ENCODE results near the gene ACOX3.

ACOX3 gene

GRCh38 chr4:8370835-8371595 lies 69.5 kb downstream of the ACOX3 start:
- no peak for DNase-seq

GRCh38 chr4:8370106-8370787 lies 70.3 kb downstream of the ACOX3 start:
- DNase-seq: no peak

- DNase-seq: no peak
Measured at GRCh38 chr4:8369426-8370105, 71.0 kb downstream of the ACOX3 start.

GRCh38 chr4:8368998-8369397 lies 71.5 kb downstream of the ACOX3 start:
- no peak for DNase-seq

GRCh38 chr4:8368061-8368481 lies 72.5 kb downstream of the ACOX3 start:
- DNase-seq: no peak

- no peak for DNase-seq
Measured at GRCh38 chr4:8366601-8367000, 73.9 kb downstream of the ACOX3 start.

GRCh38 chr4:8365951-8366350 lies 74.6 kb downstream of the ACOX3 start:
- no peak for DNase-seq

GRCh38 chr4:8365353-8365752 lies 75.2 kb downstream of the ACOX3 start:
- DNase-seq: no peak

- no peak for DNase-seq
Measured at GRCh38 chr4:8364848-8365350, 75.6 kb downstream of the ACOX3 start.

- no peak for DNase-seq
Measured at GRCh38 chr4:8364141-8364540, 76.4 kb downstream of the ACOX3 start.

- no peak for DNase-seq
Measured at GRCh38 chr4:8362483-8362882, 78.0 kb downstream of the ACOX3 start.

GRCh38 chr4:8359193-8359592 lies 81.3 kb downstream of the ACOX3 start:
- no peak for DNase-seq

GRCh38 chr4:8356856-8357255 lies 83.7 kb downstream of the ACOX3 start:
- no peak for DNase-seq

GRCh38 chr4:8355864-8356565 lies 84.5 kb downstream of the ACOX3 start:
- DNase-seq: no peak

GRCh38 chr4:8355306-8355705 lies 85.2 kb downstream of the ACOX3 start:
- no peak for DNase-seq

- no peak for DNase-seq
Measured at GRCh38 chr4:8353912-8354453, 86.5 kb downstream of the ACOX3 start.

- DNase-seq: no peak
Measured at GRCh38 chr4:8353158-8353669, 87.3 kb downstream of the ACOX3 start.

- DNase-seq: no peak
Measured at GRCh38 chr4:8352368-8353157, 88.0 kb downstream of the ACOX3 start.

- no peak for DNase-seq
Measured at GRCh38 chr4:8351931-8352367, 88.6 kb downstream of the ACOX3 start.

- no peak for DNase-seq
Measured at GRCh38 chr4:8350841-8351461, 89.6 kb downstream of the ACOX3 start.

- DNase-seq: no peak
Measured at GRCh38 chr4:8350352-8350751, 90.2 kb downstream of the ACOX3 start.
